ENCODE measurements around the gene CDKAL1.

Gene CDKAL1

GRCh38 chr6:21034345-21034744 is 500.1 kb downstream of the CDKAL1 start:
- no peak overlapping the region for H3K4me3 ChIP-seq (ENCODE audit: low read length in 2 of 2)
- H3K4me1 ChIP-seq (ENCODE audit: control insufficient read depth, insufficient read depth, low read length) = no peaks in the 10 kb centered on the region
- no peaks in the 10 kb centered on the region for H3K36me3 ChIP-seq (ENCODE audit: control insufficient read depth in 2 of 2, insufficient read depth in 2 of 2, low read length in 2 of 2)
- H3K9me3 ChIP-seq (ENCODE audit: control insufficient read depth in 2 of 2, low read length in 2 of 2) = no peaks in the 10 kb centered on the region
- no peaks in the 10 kb centered on the region for H3K27me3 ChIP-seq (ENCODE audit: control insufficient read depth in 1 of 2, insufficient read depth in 2 of 2, low read length in 2 of 2)
- no peak overlapping the region for H3K27ac ChIP-seq (ENCODE audit: low read length)
- no peak overlapping the region for H3K9ac ChIP-seq (ENCODE audit: low read length in 2 of 2)

GRCh38 chr6:21037453-21037852 is 503.2 kb downstream of the CDKAL1 start:
- H3K27me3 ChIP-seq (ENCODE audit: control insufficient read depth in 1 of 2, insufficient read depth in 2 of 2, low read length in 2 of 2) = no peaks in the 10 kb centered on the region
- H3K9me3 ChIP-seq (ENCODE audit: control insufficient read depth in 2 of 2, low read length in 2 of 2) = no peaks in the 10 kb centered on the region
- H3K4me1 ChIP-seq (ENCODE audit: control insufficient read depth, insufficient read depth, low read length) = no peaks in the 10 kb centered on the region
- no peak overlapping the region for H3K27ac ChIP-seq (ENCODE audit: low read length)
- H3K36me3 ChIP-seq (ENCODE audit: control insufficient read depth in 2 of 2, insufficient read depth in 2 of 2, low read length in 2 of 2) = no peaks in the 10 kb centered on the region
- no peak overlapping the region for H3K4me3 ChIP-seq (ENCODE audit: low read length in 2 of 2)
- H3K9ac ChIP-seq (ENCODE audit: low read length in 2 of 2) = no peak overlapping the region

- no peaks in the 10 kb centered on the region for H3K36me3 ChIP-seq (ENCODE audit: control insufficient read depth in 2 of 2, insufficient read depth in 2 of 2, low read length in 2 of 2)
- no peak overlapping the region for H3K4me3 ChIP-seq (ENCODE audit: low read length in 2 of 2)
- no peaks in the 10 kb centered on the region for H3K9me3 ChIP-seq (ENCODE audit: control insufficient read depth in 2 of 2, low read length in 2 of 2)
- no peak overlapping the region for H3K9ac ChIP-seq (ENCODE audit: low read length in 2 of 2)
- no peaks in the 10 kb centered on the region for H3K4me1 ChIP-seq (ENCODE audit: control insufficient read depth, insufficient read depth, low read length)
- no peak overlapping the region for H3K27ac ChIP-seq (ENCODE audit: low read length)
- H3K27me3 ChIP-seq (ENCODE audit: control insufficient read depth in 1 of 2, insufficient read depth in 2 of 2, low read length in 2 of 2) = no peaks in the 10 kb centered on the region
Observed at GRCh38 chr6:21039926-21040325, 505.7 kb downstream of the CDKAL1 start.

GRCh38 chr6:21045135-21045700 is 511.0 kb downstream of the CDKAL1 start:
- H3K4me1 ChIP-seq (ENCODE audit: control insufficient read depth, insufficient read depth, low read length) = no peaks in the 10 kb centered on the region
- H3K4me3 ChIP-seq (ENCODE audit: low read length in 2 of 2) = no peak overlapping the region
- no peak overlapping the region for H3K27ac ChIP-seq (ENCODE audit: low read length)
- no peaks in the 10 kb centered on the region for H3K27me3 ChIP-seq (ENCODE audit: control insufficient read depth in 1 of 2, insufficient read depth in 2 of 2, low read length in 2 of 2)
- H3K9ac ChIP-seq (ENCODE audit: low read length in 2 of 2) = no peak overlapping the region
- H3K36me3 ChIP-seq (ENCODE audit: control insufficient read depth in 2 of 2, insufficient read depth in 2 of 2, low read length in 2 of 2) = no peaks in the 10 kb centered on the region
- H3K9me3 ChIP-seq (ENCODE audit: control insufficient read depth in 2 of 2, low read length in 2 of 2) = no peaks in the 10 kb centered on the region

- Histone ChIP-seq H3K4me3 (ENCODE audit: low read length in 2 of 2) (no peak overlapping the region), H3K4me1 (ENCODE audit: control insufficient read depth, insufficient read depth, low read length) (no peaks in the 10 kb centered on the region), H3K9ac (ENCODE audit: low read length in 2 of 2) (no peak overlapping the region)
Observed at GRCh38 chr6:21046276-21046675, 512.0 kb downstream of the CDKAL1 start.

GRCh38 chr6:21048047-21048446 is 513.8 kb downstream of the CDKAL1 start:
- Histone ChIP-seq H3K9me3 (ENCODE audit: control insufficient read depth in 2 of 2, low read length in 2 of 2) (no peaks in the 10 kb centered on the region), H3K27ac (ENCODE audit: low read length) (no peak overlapping the region), H3K36me3 (ENCODE audit: control insufficient read depth in 2 of 2, insufficient read depth in 2 of 2, low read length in 2 of 2) (no peaks in the 10 kb centered on the region), H3K4me3 (ENCODE audit: low read length in 2 of 2) (no peak overlapping the region), H3K9ac (ENCODE audit: low read length in 2 of 2) (no peak overlapping the region), H3K27me3 (ENCODE audit: control insufficient read depth in 1 of 2, insufficient read depth in 2 of 2, low read length in 2 of 2) (no peaks in the 10 kb centered on the region), H3K4me1 (ENCODE audit: control insufficient read depth, insufficient read depth, low read length) (no peaks in the 10 kb centered on the region)

More at GRCh38 chr6:21046276-21046675, 512.0 kb downstream of the CDKAL1 start:
- no peak overlapping the region for H3K27ac ChIP-seq (ENCODE audit: low read length)
- H3K9me3 ChIP-seq (ENCODE audit: control insufficient read depth in 2 of 2, low read length in 2 of 2) = no peaks in the 10 kb centered on the region
- no peaks in the 10 kb centered on the region for H3K36me3 ChIP-seq (ENCODE audit: control insufficient read depth in 2 of 2, insufficient read depth in 2 of 2, low read length in 2 of 2)
- no peaks in the 10 kb centered on the region for H3K27me3 ChIP-seq (ENCODE audit: control insufficient read depth in 1 of 2, insufficient read depth in 2 of 2, low read length in 2 of 2)

GRCh38 chr6:21049148-21049547 is 514.9 kb downstream of the CDKAL1 start:
- Histone ChIP-seq H3K9ac (ENCODE audit: low read length in 2 of 2) (no peak overlapping the region), H3K4me1 (ENCODE audit: control insufficient read depth, insufficient read depth, low read length) (no peaks in the 10 kb centered on the region), H3K9me3 (ENCODE audit: control insufficient read depth in 2 of 2, low read length in 2 of 2) (no peaks in the 10 kb centered on the region), H3K27me3 (ENCODE audit: control insufficient read depth in 1 of 2, insufficient read depth in 2 of 2, low read length in 2 of 2) (no peaks in the 10 kb centered on the region), H3K27ac (ENCODE audit: low read length) (no peak overlapping the region), H3K36me3 (ENCODE audit: control insufficient read depth in 2 of 2, insufficient read depth in 2 of 2, low read length in 2 of 2) (no peaks in the 10 kb centered on the region), H3K4me3 (ENCODE audit: low read length in 2 of 2) (no peak overlapping the region)

- Histone ChIP-seq H3K9ac (ENCODE audit: low read length in 2 of 2) (no peak overlapping the region), H3K9me3 (ENCODE audit: control insufficient read depth in 2 of 2, low read length in 2 of 2) (no peaks in the 10 kb centered on the region), H3K27ac (ENCODE audit: low read length) (no peak overlapping the region), H3K4me3 (ENCODE audit: low read length in 2 of 2) (no peak overlapping the region), H3K27me3 (ENCODE audit: control insufficient read depth in 1 of 2, insufficient read depth in 2 of 2, low read length in 2 of 2) (no peaks in the 10 kb centered on the region), H3K4me1 (ENCODE audit: control insufficient read depth, insufficient read depth, low read length) (no peaks in the 10 kb centered on the region), H3K36me3 (ENCODE audit: control insufficient read depth in 2 of 2, insufficient read depth in 2 of 2, low read length in 2 of 2) (no peaks in the 10 kb centered on the region)
Observed at GRCh38 chr6:21049572-21049971, 515.3 kb downstream of the CDKAL1 start.

- H3K4me1 ChIP-seq (ENCODE audit: control insufficient read depth, insufficient read depth, low read length) = no peaks in the 10 kb centered on the region
- H3K9ac ChIP-seq (ENCODE audit: low read length in 2 of 2) = no peak overlapping the region
- H3K27me3 ChIP-seq (ENCODE audit: control insufficient read depth in 1 of 2, insufficient read depth in 2 of 2, low read length in 2 of 2) = no peaks in the 10 kb centered on the region
- H3K27ac ChIP-seq (ENCODE audit: low read length) = no peak overlapping the region
- no peak overlapping the region for H3K4me3 ChIP-seq (ENCODE audit: low read length in 2 of 2)
- H3K9me3 ChIP-seq (ENCODE audit: control insufficient read depth in 2 of 2, low read length in 2 of 2) = no peaks in the 10 kb centered on the region
- H3K36me3 ChIP-seq (ENCODE audit: control insufficient read depth in 2 of 2, insufficient read depth in 2 of 2, low read length in 2 of 2) = no peaks in the 10 kb centered on the region
Observed at GRCh38 chr6:21050935-21051334, 516.7 kb downstream of the CDKAL1 start.

GRCh38 chr6:21051777-21052176 is 517.5 kb downstream of the CDKAL1 start:
- Histone ChIP-seq H3K4me3 (ENCODE audit: low read length in 2 of 2) (no peak overlapping the region), H3K9me3 (ENCODE audit: control insufficient read depth in 2 of 2, low read length in 2 of 2) (no peaks in the 10 kb centered on the region), H3K27ac (ENCODE audit: low read length) (no peak overlapping the region), H3K9ac (ENCODE audit: low read length in 2 of 2) (no peak overlapping the region), H3K27me3 (ENCODE audit: control insufficient read depth in 1 of 2, insufficient read depth in 2 of 2, low read length in 2 of 2) (no peaks in the 10 kb centered on the region), H3K4me1 (ENCODE audit: control insufficient read depth, insufficient read depth, low read length) (no peaks in the 10 kb centered on the region), H3K36me3 (ENCODE audit: control insufficient read depth in 2 of 2, insufficient read depth in 2 of 2, low read length in 2 of 2) (no peaks in the 10 kb centered on the region)

GRCh38 chr6:21053612-21054011 is 519.4 kb downstream of the CDKAL1 start:
- no peaks in the 10 kb centered on the region for H3K27me3 ChIP-seq (ENCODE audit: control insufficient read depth in 1 of 2, insufficient read depth in 2 of 2, low read length in 2 of 2)
- no peak overlapping the region for H3K9ac ChIP-seq (ENCODE audit: low read length in 2 of 2)
- no peak overlapping the region for H3K4me3 ChIP-seq (ENCODE audit: low read length in 2 of 2)
- no peak overlapping the region for H3K27ac ChIP-seq (ENCODE audit: low read length)
- no peaks in the 10 kb centered on the region for H3K36me3 ChIP-seq (ENCODE audit: control insufficient read depth in 2 of 2, insufficient read depth in 2 of 2, low read length in 2 of 2)
- H3K4me1 ChIP-seq (ENCODE audit: control insufficient read depth, insufficient read depth, low read length) = no peaks in the 10 kb centered on the region
- H3K9me3 ChIP-seq (ENCODE audit: control insufficient read depth in 2 of 2, low read length in 2 of 2) = peaks cover 0 to 1% of the 10 kb centered on the region in 2 donors
